Measurements from ENCODE around the gene CENPL. TPM values are rescaled to one million over a fixed set of nuclear protein-coding genes. Genes with fewer than 3 reads are reported as not detected.
"Not testable (repeated sequence)": the region's sequence is repeated elsewhere in the genome, so short reads cannot be mapped to it uniquely, and the experiment has no call there.

Gene CENPL
- total RNA-seq, 1 donor from 2014 or later, result 4.3 TPM

GRCh38 chr1:173775578-173776226, 49.0 kb downstream of the CENPL start:
- Histone ChIP-seq H3K27ac (no peak overlapping the region), H3K9me3 (no peaks in the 10 kb centered on the region), H3K4me3 (no peak overlapping the region), H3K36me3 (peaks cover 68% of the 10 kb centered on the region), H3K4me1 (no peaks in the 10 kb centered on the region), H3K27me3 (no peaks in the 10 kb centered on the region)
- no peak for TF ChIP-seq CTCF (IDR thresholded peaks at IDR 0.05)
- intact Hi-C loops (cut with DNase I), result no loop called here
- peak; percentile 36 for ATAC-seq
- DNase-seq, result no peak

GRCh38 chr1:173771560-173771959, 53.1 kb downstream of the CENPL start:
- Histone ChIP-seq H3K9me3 (no peaks in the 10 kb centered on the region), H3K36me3 (peaks cover 53% of the 10 kb centered on the region), H3K27me3 (no peaks in the 10 kb centered on the region), H3K4me3 (no peak overlapping the region), H3K27ac (no peak overlapping the region), H3K4me1 (no peaks in the 10 kb centered on the region)
- DNase-seq (no peak), ATAC-seq (no peak)
- no peak for TF ChIP-seq CTCF (IDR thresholded peaks at IDR 0.05)
- intact Hi-C loops (cut with DNase I), result no loop called here

- H3K27ac ChIP-seq; H3K4me3 ChIP-seq; ATAC-seq; H3K27me3 ChIP-seq; H3K9me3 ChIP-seq; intact Hi-C loops (cut with DNase I); DNase-seq; H3K4me1 ChIP-seq: not testable (repeated sequence)
- H3K36me3 ChIP-seq, result peaks cover 56% of the 10 kb centered on the region
Measured at GRCh38 chr1:173770330-173770729, 54.4 kb downstream of the CENPL start.

- H3K36me3 ChIP-seq, result peaks cover 45% of the 10 kb centered on the region
- H3K4me1 ChIP-seq, result no peaks in the 10 kb centered on the region
- H3K27ac ChIP-seq, result no peak overlapping the region
- intact Hi-C loops (cut with DNase I), result no loop called here
- ATAC-seq (no peak), DNase-seq (no peak)
- H3K4me3 ChIP-seq, result no peak overlapping the region
- TF ChIP-seq CTCF (IDR thresholded peaks at IDR 0.05), result no peak
- H3K9me3 ChIP-seq, result no peaks in the 10 kb centered on the region
- no peaks in the 10 kb centered on the region for H3K27me3 ChIP-seq
Measured at GRCh38 chr1:173768827-173769226, 55.9 kb downstream of the CENPL start.

- peaks cover 45% of the 10 kb centered on the region for H3K36me3 ChIP-seq
- H3K27ac ChIP-seq, result no peak overlapping the region
- no peak for ATAC-seq
Measured at GRCh38 chr1:173768206-173768605, 56.5 kb downstream of the CENPL start.

GRCh38 chr1:173764331-173764730, 60.4 kb downstream of the CENPL start:
- intact Hi-C loops (cut with DNase I), result not testable (repeated sequence)

More at GRCh38 chr1:173768206-173768605, 56.5 kb downstream of the CENPL start:
- no peaks in the 10 kb centered on the region for H3K9me3 ChIP-seq
- H3K4me3 ChIP-seq, result no peak overlapping the region
- no peak for TF ChIP-seq CTCF (IDR thresholded peaks at IDR 0.05)
- intact Hi-C loops (cut with DNase I), result no loop called here
- no peak for DNase-seq
- H3K27me3 ChIP-seq, result no peaks in the 10 kb centered on the region
- H3K4me1 ChIP-seq, result no peaks in the 10 kb centered on the region

GRCh38 chr1:173758980-173759379, 65.7 kb downstream of the CENPL start:
- no peak for TF ChIP-seq CTCF (IDR thresholded peaks at IDR 0.05)
- Histone ChIP-seq H3K4me1 (no peaks in the 10 kb centered on the region), H3K4me3 (no peak overlapping the region), H3K27me3 (no peaks in the 10 kb centered on the region), H3K36me3 (peaks cover 58% of the 10 kb centered on the region), H3K9me3 (no peaks in the 10 kb centered on the region), H3K27ac (no peak overlapping the region)
- ATAC-seq (no peak), DNase-seq (no peak)
- intact Hi-C loops (cut with DNase I), result no loop called here

More at GRCh38 chr1:173764331-173764730, 60.4 kb downstream of the CENPL start:
- H3K36me3 ChIP-seq, result peaks cover 44% of the 10 kb centered on the region
- not testable (repeated sequence) for ATAC-seq, H3K27ac ChIP-seq, H3K4me3 ChIP-seq, DNase-seq, H3K4me1 ChIP-seq, H3K27me3 ChIP-seq, H3K9me3 ChIP-seq
